Measurements from ENCODE around the gene FAM117A. TPM values are rescaled to one million over a fixed set of nuclear protein-coding genes. Genes with fewer than 3 reads are reported as not detected.

The FAM117A gene
- total RNA-seq, 1 experiment from 2014 or later, result 41.5 TPM

DNA sequence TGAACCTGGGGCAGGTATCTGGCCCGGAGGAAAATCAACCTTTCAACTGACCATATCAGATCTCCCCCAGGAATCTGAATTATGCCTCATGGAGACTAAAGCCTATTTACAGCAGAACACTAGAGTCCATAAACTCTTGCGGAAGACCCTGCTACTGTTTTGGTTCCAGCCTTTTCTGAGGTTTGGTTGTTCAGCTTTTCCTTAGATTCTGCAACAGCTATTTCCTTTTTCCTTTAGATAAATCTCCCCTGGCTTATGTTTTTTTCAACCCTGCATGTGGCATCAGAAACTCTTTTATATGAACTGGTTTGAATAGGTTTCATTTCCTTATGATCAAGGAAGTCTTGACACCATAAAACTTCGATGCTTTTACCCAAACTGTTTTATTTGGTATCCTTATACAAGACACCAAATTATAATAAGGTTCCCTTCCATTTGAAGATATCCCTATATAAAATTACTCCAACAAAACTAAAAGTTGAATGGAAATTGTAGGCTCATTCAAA, 99.2 kb downstream of the FAM117A start:
- Mint-ChIP-seq H3K9me3 (ENCODE audit: unreplicated experiment) (no peaks in the 10 kb centered on the region), H3K36me3 (ENCODE audit: insufficient read depth, unreplicated experiment) (peaks cover 16% of the 10 kb centered on the region), H3K4me3 (ENCODE audit: unreplicated experiment) (no peak overlapping the region), H3K27ac (ENCODE audit: unreplicated experiment) (no peak overlapping the region), H3K4me1 (ENCODE audit: low read depth, unreplicated experiment) (no peaks in the 10 kb centered on the region), H3K27me3 (ENCODE audit: insufficient read depth, unreplicated experiment) (no peaks in the 10 kb centered on the region)
- Histone ChIP-seq H3K4me3 (ENCODE audit: low read depth, low read length) (no peak overlapping the region), H3K9me3 (no peaks in the 10 kb centered on the region), H3K36me3 (ENCODE audit: control insufficient read depth, insufficient read depth, low read length) (peaks cover 1% of the 10 kb centered on the region; the same call in 1 of the 2 replicates), H3K27me3 (replicated peaks; ENCODE audit: control insufficient read depth, insufficient read depth, low read length) (no peaks in the 10 kb centered on the region), H3K4me1 (no peaks in the 10 kb centered on the region)
- no peak for DNase-seq
- intact Hi-C loops (cut with micrococcal nuclease; ENCODE audit: unreplicated experiment), result no loop called here
- no peak for TF ChIP-seq CTCF (IDR thresholded peaks at IDR 0.05; ENCODE audit: insufficient read depth in 1 of 2, low read depth in 1 of 2, low read length in 1 of 2, severe bottlenecking in 1 of 2, unreplicated experiment in 1 of 2)
- POLR2A ChIA-PET, result no interaction called here
- CTCF ChIA-PET, result interaction anchor here (0.5 kb wide), 1 partner anchor 13 kb away, joined by 4 read pairs; no protein-coding TSS in a partner anchor
- TSS peak; percentile 6 for BruUV-seq (replicated peaks)

Other genes with a start within 250 kb of the FAM117A start
- 1.7 and 2.0 TPM in 2 replicates for gene NXPH3, start 188.3 kb downstream of the FAM117A start, total RNA-seq (2022)
- gene SPOP, start 86.0 kb downstream of the FAM117A start, total RNA-seq (2022), result 70.2 and 78.4 TPM in 2 replicates
- 228 and 232 TPM in 2 replicates for gene SLC35B1, start 56.2 kb downstream of the FAM117A start, total RNA-seq (2022)
- gene KAT7, start 24.6 kb upstream of the FAM117A start, total RNA-seq (2022), result 131 and 137 TPM in 2 replicates
- 10.8 and 17.1 TPM in 2 replicates for gene TAC4, start 83.9 kb upstream of the FAM117A start, total RNA-seq (2022)
- gene DLX4, start 205.1 kb upstream of the FAM117A start, total RNA-seq (2022), result 27.0 and 33.1 TPM in 2 replicates
- gene DLX3, start 231.1 kb upstream of the FAM117A start, total RNA-seq (2022), result 3.9 and 4.9 TPM in 2 replicates

All from Caco-2 (cell line).